Sigmoid colon (tissue), 4 donors: Measurements from ENCODE around the gene ARAP3.

ENCODE experiments used
- CTCF ChIP-seq, 4 experiments: fragments of 450-650 bp in 3 of 4; fragments of 200-600 bp in 1 of 4; IDR thresholded peaks; one replicate each; pipeline ENCODE4 v1.5.1; 2016 to 2019; ENCODE audit warnings: antibody characterized with exemption in 4 of 4, mild to moderate bottlenecking in 3 of 4, moderate library complexity in 2 of 4
- POLR2A ChIP-seq, 2 donors: fragments of 450-650 bp; IDR thresholded peaks; one replicate each; pipeline ENCODE4 v1.6.1; 2016; ENCODE audit warnings: antibody characterized with exemption in 2 of 2, mild to moderate bottlenecking in 2 of 2, moderate library complexity in 2 of 2
- POLR2AphosphoS5 ChIP-seq, 4 donors: sonication (generic); formaldehyde crosslinking; IDR thresholded peaks; one replicate each; pipeline ENCODE4 v1.6.1; 2017; ENCODE audit warnings: antibody characterized with exemption in 4 of 4

- TF ChIP-seq POLR2A (IDR thresholded peaks at IDR 0.05) (no peak), POLR2AphosphoS5 (IDR thresholded peaks at IDR 0.05) (no peak), CTCF (IDR thresholded peaks at IDR 0.05) (no peak)
Observed at GRCh38 chr5:141647242-141647641, 34.8 kb downstream of the ARAP3 start.
